Measurements from ENCODE around the gene LMBR1L.

Gene LMBR1L

GRCh38 chr12:49054096-49054495 lies 56.6 kb downstream of the LMBR1L start:
- ATAC-seq (no peak), DNase-seq (no peak)

DNA sequence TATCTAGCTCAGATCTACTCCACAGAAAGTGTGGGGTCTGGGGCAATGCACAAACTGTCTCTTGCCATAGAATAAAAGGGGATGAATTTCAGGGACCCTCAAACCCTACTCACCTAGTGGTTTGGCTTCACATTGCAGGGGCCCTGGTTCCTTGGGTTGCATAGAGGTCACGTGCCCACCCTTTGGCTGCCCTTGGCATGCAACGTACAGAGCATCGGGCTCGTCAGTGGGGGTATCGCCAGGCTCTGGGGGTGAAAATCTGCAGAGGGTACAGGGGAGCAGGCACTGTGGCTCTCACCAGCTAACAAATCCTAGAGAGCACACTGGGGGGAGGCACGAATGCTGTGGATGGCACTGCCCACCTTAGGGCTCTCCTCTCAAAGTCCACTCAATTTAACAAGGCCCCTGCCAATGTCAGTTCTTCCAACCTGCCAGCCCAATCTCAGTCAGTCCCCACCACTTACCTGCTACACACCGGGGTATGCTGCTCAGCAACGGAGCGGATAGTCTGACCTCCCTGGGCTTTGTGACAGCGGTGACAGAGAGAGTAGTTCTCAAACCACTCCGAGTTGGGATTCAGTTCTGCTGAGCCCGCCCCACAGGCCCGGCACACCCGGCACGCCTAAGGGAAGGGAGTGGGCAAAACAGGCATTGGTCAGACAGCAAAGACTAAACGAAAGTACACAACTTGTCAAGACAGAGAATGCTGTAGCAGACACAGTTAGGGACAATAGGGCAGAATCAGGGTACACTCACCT lies 58.0 kb downstream of the LMBR1L start:
- DNase-seq (no peak), ATAC-seq (no peak)

GRCh38 chr12:49051777-49052438 lies 58.7 kb downstream of the LMBR1L start:
- no peak for ATAC-seq

DNA sequence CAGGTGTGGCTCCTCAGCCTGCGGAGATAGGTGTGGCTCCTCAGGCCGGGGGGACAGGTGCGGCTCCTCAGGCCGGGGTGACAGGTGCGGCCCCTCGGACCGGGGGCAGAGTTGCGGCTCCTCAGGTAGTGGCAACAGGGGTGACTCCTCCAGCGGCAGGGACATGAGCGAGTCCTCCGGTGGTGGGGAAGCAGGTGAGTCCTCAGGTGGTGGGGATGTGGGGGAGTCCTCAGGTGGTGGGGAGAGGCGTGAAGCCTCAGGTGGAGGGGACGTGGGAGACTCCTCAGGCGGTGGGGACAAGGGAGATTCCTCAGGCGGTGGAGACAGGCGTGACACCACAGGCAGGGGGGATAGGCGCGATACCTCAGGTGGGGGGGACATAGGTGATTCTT lies 59.3 kb downstream of the LMBR1L start:
- DNase-seq (no peak), ATAC-seq (no peak)

More at GRCh38 chr12:49051777-49052438, 58.7 kb downstream of the LMBR1L start:
- no peak for DNase-seq

- DNase-seq = no peak
- ATAC-seq = no peak
Observed at GRCh38 chr12:49050507-49051372, 59.9 kb downstream of the LMBR1L start.

DNA sequence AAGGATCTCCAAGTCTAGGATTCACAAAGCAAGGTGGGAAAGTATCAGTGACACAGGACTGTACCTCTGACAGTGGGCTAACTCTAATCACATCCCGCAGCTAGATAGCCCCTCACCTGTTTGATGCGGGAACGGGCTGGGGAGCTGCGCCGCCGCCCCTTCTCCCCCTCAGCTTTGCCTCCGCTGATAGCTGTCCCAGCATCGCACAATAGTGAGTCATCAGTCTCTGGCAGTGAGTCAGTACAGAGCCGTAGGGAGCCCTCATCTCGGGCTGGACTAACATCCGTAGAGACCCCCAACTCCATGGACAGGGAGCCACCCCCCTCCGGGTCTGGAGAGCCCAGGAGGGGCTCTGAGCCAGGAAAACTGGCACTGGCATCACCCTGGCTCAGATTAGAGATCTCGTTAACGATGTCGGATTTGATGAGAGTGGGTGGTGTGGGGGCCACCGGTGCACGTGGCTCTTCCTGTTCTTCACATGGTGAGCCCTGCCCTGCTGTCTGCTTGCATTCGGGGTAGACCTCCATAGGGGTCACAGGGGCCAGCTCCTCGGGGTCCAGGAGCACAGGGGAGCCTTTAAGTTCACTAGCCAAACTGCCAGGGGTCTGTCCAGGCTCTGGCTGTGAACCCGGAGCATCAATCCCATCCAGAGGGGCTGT lies 61.0 kb downstream of the LMBR1L start:
- DNase-seq = no peak
- no peak for ATAC-seq

DNA sequence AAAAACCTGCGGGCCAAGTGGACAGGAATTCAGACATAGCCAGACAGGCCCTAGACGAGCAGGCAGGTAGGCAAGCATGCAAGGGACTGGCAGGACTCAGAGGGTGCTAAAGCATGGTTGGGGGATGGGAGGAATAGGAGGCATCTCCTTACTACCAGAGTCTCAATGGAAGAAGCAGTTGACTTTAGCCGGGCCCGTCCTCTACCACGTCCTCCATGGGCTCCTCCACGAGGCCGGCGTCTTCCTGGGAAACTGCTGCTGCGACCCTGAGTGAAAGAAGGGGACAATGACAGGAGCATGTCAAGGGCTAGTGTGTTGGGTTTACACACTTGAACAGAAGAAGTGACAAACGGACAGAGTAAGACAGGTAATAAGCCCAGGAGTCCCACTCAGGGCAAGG lies 61.7 kb downstream of the LMBR1L start:
- no peak for DNase-seq
- ATAC-seq = no peak

All from stimulated activated naive CD8-positive, alpha-beta T cell treated with anti-CD3 and anti-CD28 coated beads, Interleukin-15, Interleukin-2, amounts not matched to agents 100 U/mL and 50 U/mL, for 24 hours (primary cell).